Neural crest cell (in vitro differentiated cells): ENCODE results near the gene ATP13A4. TPM values are rescaled to one million over a fixed set of nuclear protein-coding genes. Genes with fewer than 3 reads are reported as not detected.

Experiments used
- DNase-seq: peaks from one replicate; pipeline ENCODE4 v3.0.0; 2021; ENCODE audit warnings: low read depth, mixed read lengths, low spot score
- H3K27ac Mint-ChIP-seq: one replicate; pipeline ENCODE4 v1.8.0; 2021; ENCODE audit warnings: mild to moderate bottlenecking, mixed read lengths; ENCODE audit not compliant: unreplicated experiment
- H3K27me3 Mint-ChIP-seq: 2 replicates; pipeline ENCODE4 v1.8.0; 2021; ENCODE audit warnings: low read depth, mild to moderate bottlenecking, mixed read lengths
- H3K36me3 Mint-ChIP-seq: 2 replicates; pipeline ENCODE4 v1.8.0; 2021; ENCODE audit warnings: low read depth, mild to moderate bottlenecking, mixed read lengths
- H3K4me1 Mint-ChIP-seq: 2 replicates; pipeline ENCODE4 v1.8.0; 2021; ENCODE audit warnings: mixed read lengths
- H3K4me3 Mint-ChIP-seq: one replicate; pipeline ENCODE4 v1.8.0; 2021; ENCODE audit warnings: mild to moderate bottlenecking, mixed read lengths
- H3K9me3 Mint-ChIP-seq: 2 replicates; pipeline ENCODE4 v1.8.0; 2021; ENCODE audit warnings: mixed read lengths
- total RNA-seq: library from RNA; stranded (reverse); gene quantifications from 2 replicates; pipeline ENCODE4 v1.2.1, GENCODE V29; 2021
- TF ChIP-seq, protein P1 (sequence below): fragments of 200-600 bp; sonication (generic); conservative IDR thresholded peaks from 2 replicates; pipeline ENCODE4 v1.5.0; 2021; ENCODE audit warnings: antibody characterized with exemption, mild to moderate bottlenecking

Gene ATP13A4
- total RNA-seq, 1 donor from 2014 or later: 0.30 TPM

DNA sequence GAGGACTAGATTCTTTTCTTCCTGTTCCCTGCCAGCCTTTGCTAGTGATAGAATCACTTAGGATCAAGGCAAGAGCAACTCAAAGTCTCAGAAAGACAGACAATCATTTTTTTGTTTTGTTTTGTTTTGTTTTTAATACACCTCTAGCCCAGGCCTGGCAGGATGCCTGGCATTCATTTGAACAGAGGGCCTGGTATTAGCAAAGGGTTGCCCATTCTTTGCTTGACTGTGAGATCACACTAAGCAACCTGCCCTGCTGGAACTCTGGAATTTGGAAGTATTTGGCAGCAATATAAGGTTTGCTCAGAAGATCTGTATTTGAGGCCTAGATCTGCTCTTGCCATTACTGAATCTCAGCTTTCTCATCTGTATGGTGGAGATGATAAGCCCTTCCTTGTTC is 154.4 kb downstream of the ATP13A4 start:
- no peaks in the 10 kb centered on the region for H3K36me3 Mint-ChIP-seq
- H3K4me3 Mint-ChIP-seq: no peak overlapping the region
- TF ChIP-seq, protein P1, sequence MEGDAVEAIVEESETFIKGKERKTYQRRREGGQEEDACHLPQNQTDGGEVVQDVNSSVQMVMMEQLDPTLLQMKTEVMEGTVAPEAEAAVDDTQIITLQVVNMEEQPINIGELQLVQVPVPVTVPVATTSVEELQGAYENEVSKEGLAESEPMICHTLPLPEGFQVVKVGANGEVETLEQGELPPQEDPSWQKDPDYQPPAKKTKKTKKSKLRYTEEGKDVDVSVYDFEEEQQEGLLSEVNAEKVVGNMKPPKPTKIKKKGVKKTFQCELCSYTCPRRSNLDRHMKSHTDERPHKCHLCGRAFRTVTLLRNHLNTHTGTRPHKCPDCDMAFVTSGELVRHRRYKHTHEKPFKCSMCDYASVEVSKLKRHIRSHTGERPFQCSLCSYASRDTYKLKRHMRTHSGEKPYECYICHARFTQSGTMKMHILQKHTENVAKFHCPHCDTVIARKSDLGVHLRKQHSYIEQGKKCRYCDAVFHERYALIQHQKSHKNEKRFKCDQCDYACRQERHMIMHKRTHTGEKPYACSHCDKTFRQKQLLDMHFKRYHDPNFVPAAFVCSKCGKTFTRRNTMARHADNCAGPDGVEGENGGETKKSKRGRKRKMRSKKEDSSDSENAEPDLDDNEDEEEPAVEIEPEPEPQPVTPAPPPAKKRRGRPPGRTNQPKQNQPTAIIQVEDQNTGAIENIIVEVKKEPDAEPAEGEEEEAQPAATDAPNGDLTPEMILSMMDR: no peak
- H3K4me1 Mint-ChIP-seq: no peaks in the 10 kb centered on the region
- H3K27me3 Mint-ChIP-seq: no peaks in the 10 kb centered on the region
- peaks cover 5% of the 10 kb centered on the region for H3K9me3 Mint-ChIP-seq
- no peak for DNase-seq
- no peak overlapping the region for H3K27ac Mint-ChIP-seq

DNA sequence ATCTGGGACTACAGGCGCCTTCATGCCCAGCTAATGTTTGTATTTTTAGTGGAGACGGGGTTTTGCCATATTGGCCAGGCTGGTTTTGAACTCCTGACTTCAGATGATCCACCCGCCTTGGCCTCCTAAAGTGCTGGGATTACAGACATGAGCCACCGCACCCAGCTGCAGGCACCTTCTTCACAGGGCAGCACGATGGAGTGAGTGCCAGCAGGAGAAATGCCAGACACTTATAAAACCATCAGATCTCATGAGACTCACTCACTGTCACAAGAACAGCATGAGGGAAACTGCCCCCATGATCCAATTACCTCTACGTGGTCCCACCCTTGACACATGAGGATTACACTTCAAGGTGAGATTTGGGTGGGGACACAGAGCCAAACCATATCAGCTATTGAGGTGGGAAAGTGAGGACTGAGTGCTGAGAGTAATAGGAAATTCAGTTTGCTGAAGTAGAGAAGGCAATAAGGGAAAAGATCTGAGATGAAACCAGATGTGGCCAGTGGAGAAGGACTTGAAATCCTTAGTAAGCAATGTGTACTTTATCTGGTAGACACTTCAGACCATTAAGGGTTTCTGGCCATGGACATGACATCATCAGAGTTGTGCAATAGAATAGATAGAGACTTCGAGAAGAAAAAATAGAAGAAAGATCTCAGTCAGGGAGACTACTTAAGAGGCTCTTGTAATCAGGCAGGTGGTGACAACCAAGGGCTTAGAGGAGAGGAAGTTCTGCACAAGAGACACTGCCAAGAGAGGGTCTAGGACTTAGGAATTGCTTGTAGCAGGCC is 158.0 kb downstream of the ATP13A4 start:
- no peaks in the 10 kb centered on the region for H3K27me3 Mint-ChIP-seq
- peaks cover 11% of the 10 kb centered on the region for H3K9me3 Mint-ChIP-seq
- H3K36me3 Mint-ChIP-seq: no peaks in the 10 kb centered on the region
- no peak for DNase-seq
- no peak overlapping the region for H3K27ac Mint-ChIP-seq
- H3K4me3 Mint-ChIP-seq: no peak overlapping the region
- H3K4me1 Mint-ChIP-seq: no peaks in the 10 kb centered on the region
- TF ChIP-seq, protein P1: no peak

DNA sequence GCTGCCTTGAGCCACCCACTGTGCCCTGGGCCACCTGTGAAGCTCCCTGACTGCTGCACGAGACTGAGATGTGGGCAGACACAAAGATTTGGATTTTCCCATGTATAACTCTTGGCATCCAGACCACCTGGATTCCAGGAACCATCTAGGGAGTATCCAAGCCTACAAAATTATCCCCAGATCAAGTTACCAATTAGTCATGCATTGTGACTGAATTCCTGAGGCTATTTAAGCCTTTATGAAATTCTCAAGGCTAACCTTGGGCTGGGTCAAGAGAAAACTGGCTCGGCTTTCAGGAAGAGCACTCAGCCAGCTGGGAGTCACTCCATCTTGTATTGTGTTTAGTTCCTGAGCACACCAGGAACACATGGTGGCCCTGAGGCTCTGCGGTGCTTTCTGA is 162.8 kb downstream of the ATP13A4 start:
- Mint-ChIP-seq H3K4me1 (peaks cover 24% of the 10 kb centered on the region), H3K27ac (no peak overlapping the region), H3K36me3 (no peaks in the 10 kb centered on the region), H3K27me3 (no peaks in the 10 kb centered on the region), H3K4me3 (no peak overlapping the region), H3K9me3 (peaks cover 11% of the 10 kb centered on the region)
- TF ChIP-seq, protein P1: no peak
- no peak for DNase-seq

DNA sequence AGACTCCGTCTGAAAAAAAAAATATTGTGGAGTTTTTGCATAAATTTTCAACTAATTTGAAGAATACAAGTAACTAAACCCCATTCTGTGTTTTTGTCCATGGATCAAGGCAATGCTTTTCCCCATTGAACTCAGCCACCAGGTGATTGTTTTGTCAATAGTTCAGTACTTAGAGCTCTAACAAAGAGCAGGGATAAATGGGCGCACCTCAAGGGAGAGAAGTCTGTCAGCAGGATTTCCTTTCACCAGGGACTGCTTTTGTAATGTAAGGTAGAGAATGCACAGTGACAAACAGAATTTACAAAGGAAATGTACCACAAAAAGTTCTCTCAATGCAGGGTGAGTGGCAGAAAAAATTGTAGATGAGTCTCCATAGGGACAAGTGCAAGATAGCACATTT is 165.4 kb downstream of the ATP13A4 start:
- Mint-ChIP-seq H3K27ac (no peak overlapping the region), H3K4me1 (peaks cover 24% of the 10 kb centered on the region), H3K9me3 (peaks cover 3% of the 10 kb centered on the region), H3K27me3 (no peaks in the 10 kb centered on the region), H3K36me3 (no peaks in the 10 kb centered on the region), H3K4me3 (no peak overlapping the region)
- no peak for DNase-seq
- TF ChIP-seq, protein P1: no peak

DNA sequence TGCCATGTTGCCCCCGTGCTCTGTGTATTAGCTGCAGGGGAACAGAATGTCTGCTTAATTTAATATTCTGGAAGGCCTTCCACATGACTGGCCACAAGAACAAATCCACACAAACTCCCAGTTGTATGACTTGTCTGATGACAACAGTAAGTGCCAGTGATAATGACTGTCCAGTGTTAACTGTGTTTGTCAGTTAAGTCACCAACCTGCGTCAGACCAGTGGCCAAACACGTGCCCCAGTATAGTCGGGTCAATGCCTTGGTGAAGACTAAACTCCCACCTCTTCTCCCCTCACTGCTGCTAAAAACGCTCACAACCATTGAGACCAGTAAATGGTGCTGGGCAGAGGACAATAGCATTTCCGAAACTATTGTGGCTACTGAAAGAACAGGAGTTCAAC is 166.3 kb downstream of the ATP13A4 start:
- H3K4me1 Mint-ChIP-seq: peaks cover 24% of the 10 kb centered on the region
- no peaks in the 10 kb centered on the region for H3K9me3 Mint-ChIP-seq
- no peaks in the 10 kb centered on the region for H3K27me3 Mint-ChIP-seq
- no peak for DNase-seq
- no peak overlapping the region for H3K4me3 Mint-ChIP-seq
- TF ChIP-seq, protein P1: no peak
- no peaks in the 10 kb centered on the region for H3K36me3 Mint-ChIP-seq
- no peak overlapping the region for H3K27ac Mint-ChIP-seq
